Ramos (cell line): ENCODE measurements around the gene CXXC1.

Source experiments
- in situ Hi-C: fragments of 300-500 bp; cut with MboI; formaldehyde crosslinking; loops from one replicate; pipeline ENCODE4 v1.14.3; 2022; ENCODE audit warnings: low sequenced_read_pairs; ENCODE audit not compliant: unreplicated experiment

The CXXC1 gene

GRCh38 chr18:50299626-50300388 lies 12.3 kb upstream of the CXXC1 start:
- in situ Hi-C loops: loop anchor here (25.0 kb wide), 3 partner anchors 587 to 1363 kb away; partner anchors contain the start of genes ME2 and MEX3C

DNA sequence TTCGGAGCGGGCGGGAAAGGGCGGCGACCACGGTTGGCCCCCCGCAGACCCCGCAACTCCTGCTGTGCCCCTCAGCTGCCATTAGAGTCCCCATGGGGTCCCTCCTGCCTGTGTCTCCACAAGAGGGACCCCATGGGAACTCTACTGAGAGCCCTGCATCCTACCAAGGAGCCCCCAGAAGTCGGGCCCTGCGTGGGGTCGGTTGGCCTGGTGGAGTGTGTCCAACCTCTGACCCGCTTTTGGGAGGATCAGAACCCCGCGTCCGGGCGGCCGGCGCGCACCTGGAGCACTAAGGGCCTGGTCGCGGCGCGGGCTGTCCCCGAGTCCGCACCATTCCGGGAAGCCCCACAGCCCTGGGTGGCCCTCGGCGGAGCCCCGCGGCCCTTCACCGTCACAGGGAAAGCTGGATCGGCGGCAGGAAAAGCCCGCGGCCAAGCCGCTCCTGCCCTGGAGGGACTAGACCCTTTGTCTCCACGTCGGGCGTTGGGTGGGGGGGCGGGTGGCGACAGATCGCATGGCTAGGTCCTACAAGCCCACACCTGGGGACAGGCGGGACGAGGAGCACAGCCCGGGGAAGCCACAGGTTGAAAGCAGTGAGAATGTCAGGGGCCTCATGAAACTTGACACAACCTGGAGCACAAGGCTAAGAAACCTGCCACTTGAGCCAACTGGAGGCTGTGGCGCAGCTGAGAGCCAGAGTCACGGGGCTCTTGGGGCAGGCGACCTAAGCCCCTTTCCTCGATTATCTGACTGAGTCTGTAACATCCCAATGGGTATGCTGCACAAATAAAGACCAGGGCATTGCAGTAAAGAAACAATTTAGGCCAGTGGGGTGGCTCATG lies 11.2 kb upstream of the CXXC1 start:
- in situ Hi-C loops: loop anchor here (25.0 kb wide), 2 partner anchors 589 to 1361 kb away; partner anchors contain the start of gene ME2

GRCh38 chr18:50297621-50298442 lies 10.3 kb upstream of the CXXC1 start:
- in situ Hi-C loops: loop anchor here (25.0 kb wide), 2 partner anchors 589 to 1361 kb away; partner anchors contain the start of gene ME2

GRCh38 chr18:50293039-50293438 lies 5.5 kb upstream of the CXXC1 start:
- in situ Hi-C loops: loop anchor here (25.0 kb wide), 2 partner anchors 594 to 1356 kb away; partner anchors contain the start of gene ME2

GRCh38 chr18:50289108-50289443 lies 1.6 kb upstream of the CXXC1 start:
- in situ Hi-C loops: loop anchor here (25.0 kb wide), 2 partner anchors 598 to 1352 kb away; partner anchors contain the start of gene ME2

DNA sequence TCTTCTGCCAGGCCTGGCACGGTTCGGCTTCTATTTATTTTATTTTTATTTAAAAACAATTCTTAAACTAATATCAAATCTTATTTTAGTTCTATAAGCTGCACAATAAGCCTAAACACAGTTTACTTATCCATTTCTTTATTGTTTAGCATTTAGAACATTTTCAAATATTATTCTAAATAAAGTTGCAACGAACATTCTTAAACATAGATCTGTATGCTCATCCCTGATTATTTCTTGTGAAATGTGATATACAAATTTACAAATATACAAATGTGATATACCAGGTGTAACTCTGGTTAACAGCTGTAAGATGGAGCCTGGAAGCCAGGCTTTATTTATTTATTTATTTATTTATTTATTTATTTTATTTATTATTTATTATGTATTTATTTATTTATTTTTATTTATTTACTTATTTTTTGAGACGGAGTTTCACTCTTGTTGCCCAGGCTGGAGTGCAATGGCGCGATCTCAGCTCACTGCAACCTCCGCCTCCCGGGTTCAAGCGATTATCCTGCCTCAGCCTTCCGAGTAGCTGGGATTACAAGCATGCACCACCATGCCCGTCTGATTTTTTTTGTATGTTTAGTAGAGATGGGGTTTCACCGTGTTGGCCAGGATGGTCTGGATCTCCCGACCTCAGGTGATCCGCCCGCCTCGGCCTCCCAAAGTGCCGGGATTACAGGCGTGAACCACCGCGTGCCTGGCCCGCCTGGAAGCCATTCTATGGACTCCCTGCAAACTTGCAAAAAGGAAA lies 1.0 kb upstream of the CXXC1 start:
- in situ Hi-C loops: loop anchor here (25.0 kb wide), 2 partner anchors 599 to 1351 kb away; partner anchors contain the start of gene ME2

- in situ Hi-C loops: loop anchor here (25.0 kb wide), 2 partner anchors 600 to 1350 kb away; partner anchors contain the start of gene ME2
Measured at GRCh38 chr18:50287028-50287440, 458 bp downstream of the CXXC1 start.

GRCh38 chr18:50286391-50287027 lies 983 bp downstream of the CXXC1 start:
- in situ Hi-C loops: loop anchor here (25.0 kb wide), 2 partner anchors 601 to 1349 kb away; partner anchors contain the start of gene ME2

- in situ Hi-C loops: loop anchor here (25.0 kb wide), 2 partner anchors 602 to 1348 kb away; partner anchors contain the start of gene ME2
Measured at GRCh38 chr18:50285631-50286321, 1.7 kb downstream of the CXXC1 start.

- in situ Hi-C loops: loop anchor here (25.0 kb wide), 2 partner anchors 602 to 1348 kb away; partner anchors contain the start of gene ME2
Measured at GRCh38 chr18:50285071-50285470, 2.4 kb downstream of the CXXC1 start.

DNA sequence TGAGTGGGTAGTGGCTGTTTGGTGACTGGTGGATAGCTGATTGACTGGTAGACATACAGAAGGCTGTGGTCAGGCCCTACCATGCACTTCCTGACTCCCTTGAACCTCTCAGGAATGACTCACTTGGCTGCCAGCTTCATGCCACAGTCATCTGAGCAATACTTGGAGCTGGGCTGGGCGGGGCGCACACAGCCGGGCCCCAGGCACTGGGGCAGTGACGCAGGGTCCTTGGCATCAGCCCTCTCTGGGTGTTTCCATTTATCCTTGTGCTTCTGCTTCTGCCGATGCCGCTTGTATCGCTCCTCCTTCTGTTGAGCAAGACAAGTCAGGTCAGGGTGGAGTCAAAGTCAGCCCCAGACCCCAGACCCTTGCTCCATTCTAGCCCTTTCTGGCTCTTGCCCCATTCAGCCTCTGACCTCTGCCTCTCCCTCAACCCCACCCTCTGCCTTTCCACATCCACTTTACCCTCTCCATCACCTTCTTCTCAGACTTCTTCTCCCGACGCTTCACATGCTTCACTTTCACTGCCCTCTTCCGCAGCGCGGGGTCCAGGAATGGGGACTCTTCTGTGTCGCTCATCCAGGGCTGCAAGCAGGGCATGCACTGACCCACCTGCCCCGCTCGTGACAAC lies 3.1 kb downstream of the CXXC1 start:
- in situ Hi-C loops: loop anchor here (25.0 kb wide), 2 partner anchors 603 to 1347 kb away; partner anchors contain the start of gene ME2

DNA sequence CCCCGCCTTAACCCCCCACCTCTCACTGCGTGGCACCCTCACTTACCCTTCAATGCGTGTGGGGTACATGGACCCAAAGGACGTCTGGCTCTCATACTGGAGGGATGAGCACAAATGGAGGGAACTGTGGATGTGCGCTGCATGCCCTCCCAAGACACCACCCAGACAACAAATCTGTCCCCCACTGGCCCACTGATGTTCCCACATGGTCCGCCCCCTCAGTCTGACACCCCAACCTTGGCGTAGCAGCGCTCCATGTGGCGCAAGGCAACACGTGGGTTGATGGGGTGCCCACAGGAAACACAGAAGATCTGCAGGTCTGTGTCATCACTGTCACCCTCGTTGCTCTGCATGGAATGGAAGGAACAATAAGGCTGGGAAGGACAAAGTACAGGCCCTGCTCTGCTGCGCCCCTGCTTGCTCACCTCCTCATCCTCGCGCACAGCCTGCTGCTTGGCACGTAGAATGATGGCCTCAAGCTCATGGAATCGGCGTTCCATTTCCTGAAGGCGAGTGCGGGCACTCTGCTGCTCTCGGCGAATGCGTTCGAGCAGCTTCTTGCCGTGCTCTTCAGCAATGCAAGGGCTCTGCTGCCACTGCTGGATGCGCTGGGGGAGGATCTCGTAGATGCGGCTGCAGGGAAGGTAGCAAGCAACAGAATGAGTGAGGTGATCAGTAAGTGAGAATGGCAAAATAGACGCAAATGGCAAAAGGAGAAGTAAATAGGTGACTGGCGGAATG lies 3.9 kb downstream of the CXXC1 start:
- in situ Hi-C loops: loop anchor here (25.0 kb wide), 2 partner anchors 604 to 1346 kb away; partner anchors contain the start of gene ME2

GRCh38 chr18:50282521-50283335 lies 4.8 kb downstream of the CXXC1 start:
- in situ Hi-C loops: loop anchor here (25.0 kb wide), 2 partner anchors 605 to 1345 kb away; partner anchors contain the start of gene ME2

DNA sequence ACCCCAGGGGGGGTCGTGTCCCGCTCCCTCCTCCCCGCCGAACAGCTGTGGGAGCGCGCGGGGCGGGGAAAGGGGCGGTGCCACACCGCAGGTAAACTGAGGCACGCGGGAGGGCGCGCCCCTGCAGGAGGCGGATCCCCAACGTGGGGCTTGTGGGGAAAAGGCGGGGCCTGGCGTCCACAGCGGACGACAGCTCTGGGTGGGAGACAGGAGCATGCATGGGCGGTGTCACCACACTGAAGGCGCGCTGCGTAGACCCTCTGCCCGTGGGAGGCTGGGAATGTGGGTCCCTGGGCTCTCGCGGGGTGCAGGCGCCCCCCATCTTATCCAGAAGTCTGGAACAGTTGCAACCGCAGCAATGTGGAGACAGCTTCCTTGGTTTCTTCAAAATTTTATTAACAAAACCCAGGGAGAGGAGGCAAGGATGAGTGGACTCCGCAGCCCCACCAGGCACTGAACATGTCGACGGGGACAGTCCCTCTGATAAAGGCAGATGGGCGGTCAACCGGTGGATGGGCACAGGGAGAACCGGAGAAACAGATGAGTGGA lies 5.4 kb downstream of the CXXC1 start:
- in situ Hi-C loops: loop anchor here (25.0 kb wide), 2 partner anchors 605 to 1345 kb away; partner anchors contain the start of gene ME2

GRCh38 chr18:50281295-50281971 lies 6.1 kb downstream of the CXXC1 start, which contains the start of gene MBD1:
Gene MBD1 (minus strand): TSS chr18:50281523. CDS start chr18:50279992, 1,531 bp downstream.
- in situ Hi-C loops: loop anchor here (25.0 kb wide), 2 partner anchors 606 to 1344 kb away; partner anchors contain the start of gene ME2
